Sigmoid colon (tissue), 7 donors: Measurements from ENCODE around the gene ATF7. TPM values are rescaled to one million over a fixed set of nuclear protein-coding genes. Genes with fewer than 3 reads are reported as not detected.

Experiments used
- DNase-seq: peaks from one replicate; pipeline ENCODE4 v3.0.0-alpha.2; 2019
- H3K27ac ChIP-seq, 4 donors: fragments of 200-600 bp; sonication (generic); one replicate each; pipeline ENCODE4 v1.5.1; 2016 to 2019; ENCODE audit warnings: mild to moderate bottlenecking in 1 of 4
- H3K27me3 ChIP-seq, 3 donors: fragments of 200-600 bp; sonication (generic); one replicate each; pipeline ENCODE4 v1.5.1; 2019; ENCODE audit warnings: mild to moderate bottlenecking in 1 of 3
- H3K36me3 ChIP-seq, 4 donors: fragments of 200-600 bp; sonication (generic); one replicate each; pipeline ENCODE4 v1.5.1; 2016 to 2019
- H3K4me1 ChIP-seq, 4 donors: fragments of 200-600 bp; sonication (generic); one replicate each; pipeline ENCODE4 v1.5.1; 2017 to 2019
- H3K4me3 ChIP-seq, 4 donors: fragments of 200-600 bp; sonication (generic); one replicate each; pipeline ENCODE4 v1.5.1; 2017 to 2019; ENCODE audit warnings: mild to moderate bottlenecking in 2 of 4, moderate library complexity in 1 of 4
- H3K9me3 ChIP-seq, 4 donors: fragments of 200-600 bp in 3 of 4; sonication (generic) in 3 of 4; one replicate each; pipeline versions ENCODE4 v1.5.1 to v1.6.1; 2013 to 2019
- CTCF ChIP-seq, 4 experiments: fragments of 450-650 bp in 3 of 4; fragments of 200-600 bp in 1 of 4; IDR thresholded peaks; one replicate each; pipeline ENCODE4 v1.5.1; 2016 to 2019; ENCODE audit warnings: antibody characterized with exemption in 4 of 4, mild to moderate bottlenecking in 3 of 4, moderate library complexity in 2 of 4
- EP300 ChIP-seq, 4 donors: sonication (generic); formaldehyde crosslinking; IDR thresholded peaks; one replicate each; pipeline ENCODE4 v1.6.1; 2017; ENCODE audit warnings: antibody characterized with exemption in 4 of 4
- POLR2A ChIP-seq, 2 donors: fragments of 450-650 bp; IDR thresholded peaks; one replicate each; pipeline ENCODE4 v1.6.1; 2016; ENCODE audit warnings: antibody characterized with exemption in 2 of 2, mild to moderate bottlenecking in 2 of 2, moderate library complexity in 2 of 2
- POLR2AphosphoS5 ChIP-seq, 4 donors: sonication (generic); formaldehyde crosslinking; IDR thresholded peaks; one replicate each; pipeline ENCODE4 v1.6.1; 2017; ENCODE audit warnings: antibody characterized with exemption in 4 of 4
- WGBS, 2 donors: extraction: QIAGEN DNeasy Blood & Tissue Kit; methylation state at CpG; one replicate each; pipeline ENCODE4 v1.1.7; 2013; 5-methylcytosine and 5-hydroxymethylcytosine counted together
- intact Hi-C: fragments of 100-400 bp; cut with DNase I; formaldehyde crosslinking; loops from one replicate; pipeline ENCODE4 v1.15.1; 2023
- polyA plus RNA-seq, 3 donors: library from polyadenylated mRNA; stranded (reverse); fragments of 200-250 nt; gene quantifications; one replicate each; pipeline ENCODE4 v1.2.3, GENCODE V29; 2013
- total RNA-seq, 4 donors: library from RNA; depleted of rRNA; stranded (reverse); fragments of >200 nt; gene quantifications; one replicate each; pipeline ENCODE4 v1.1.0, GENCODE V29; 2016
- donor health status: healthy with polysubstance abuse.
- donor health status: Bipolar disorder and iron deficiency.
- donor health status: healthy.

Gene ATF7
- total and polyA plus RNA-seq, 7 donors: 20.2 to 36.0 (median 22.0) TPM

GRCh38 chr12:53513712-53514410 is 112.3 kb downstream of the ATF7 start:
- intact Hi-C loops: no loop called here
- DNase-seq: peak; percentile 20
- H3K27ac ChIP-seq: no peak overlapping the region
- WGBS, 2 donors: 89% methylated on average over 6 of the region's 6 CpGs
- H3K36me3 ChIP-seq: peaks cover 13 to 93% (median 54%) of the 10 kb centered on the region in 4 donors
- H3K4me1 ChIP-seq: peaks cover 0 to under 1% (median 0%) of the 10 kb centered on the region in 4 donors
- H3K4me3 ChIP-seq: no peak overlapping the region
- H3K27me3 ChIP-seq: no peaks in the 10 kb centered on the region
- no peak for TF ChIP-seq POLR2AphosphoS5 (IDR thresholded peaks at IDR 0.05)
- H3K9me3 ChIP-seq: no peaks in the 10 kb centered on the region

- TF ChIP-seq POLR2A (IDR thresholded peaks at IDR 0.05) (no peak), POLR2AphosphoS5 (IDR thresholded peaks at IDR 0.05) (no peak), EP300 (IDR thresholded peaks at IDR 0.05) (no peak), CTCF (IDR thresholded peaks at IDR 0.05) (no peak)
- no peaks in the 10 kb centered on the region for H3K9me3 ChIP-seq
- no peak overlapping the region for H3K4me3 ChIP-seq
- peak; percentile 61 for DNase-seq
- H3K27me3 ChIP-seq: no peaks in the 10 kb centered on the region
- 71 to 90% methylated on average over 9 of the region's 9 CpGs for WGBS, 2 donors
- intact Hi-C loops: no loop called here
- H3K4me1 ChIP-seq: peaks cover 0 to 7% (median 6%) of the 10 kb centered on the region in 4 donors
- H3K36me3 ChIP-seq: peaks cover 4 to 81% (median 41%) of the 10 kb centered on the region in 4 donors
- no peak overlapping the region for H3K27ac ChIP-seq
These were observed 115.9 kb downstream of the ATF7 start for GRCh38 chr12:53510181-53510812.

GRCh38 chr12:53508534-53509170 is 117.5 kb downstream of the ATF7 start:
- peaks cover 4 to 79% (median 33%) of the 10 kb centered on the region in 4 donors for H3K36me3 ChIP-seq
- H3K4me1 ChIP-seq: peaks cover 0 to 7% (median 6%) of the 10 kb centered on the region in 4 donors
- H3K4me3 ChIP-seq: no peak overlapping the region
- WGBS, 2 donors: 30 to 35% methylated on average over 7 of the region's 7 CpGs
- TF ChIP-seq POLR2AphosphoS5 (IDR thresholded peaks at IDR 0.05) (peak in 2 of 4 donors; percentile 35 to 49), POLR2A (IDR thresholded peaks at IDR 0.05) (no peak), CTCF (IDR thresholded peaks at IDR 0.05) (peak; percentile 81 to 89 (median 87)), EP300 (IDR thresholded peaks at IDR 0.05) (no peak)
- H3K27ac ChIP-seq: peak overlapping the region; percentile 8 to 44 (median 34)
- H3K9me3 ChIP-seq: no peaks in the 10 kb centered on the region
- peak; percentile 88 for DNase-seq
- intact Hi-C loops: loop anchor here (2.0 kb wide), 2 partner anchors 58 to 156 kb away; no protein-coding TSS in a partner anchor
- no peaks in the 10 kb centered on the region for H3K27me3 ChIP-seq

GRCh38 chr12:53507603-53507885 is 118.6 kb downstream of the ATF7 start:
- intact Hi-C loops: no loop called here
- Histone ChIP-seq H3K9me3 (no peaks in the 10 kb centered on the region), H3K27me3 (no peaks in the 10 kb centered on the region), H3K4me1 (peaks cover 0 to 11% (median 7%) of the 10 kb centered on the region in 4 donors), H3K27ac (no peak overlapping the region), H3K4me3 (no peak overlapping the region), H3K36me3 (peaks cover 4 to 70% (median 25%) of the 10 kb centered on the region in 4 donors)
- DNase-seq: no peak
- 89 to 90% methylated on average over 4 of the region's 4 CpGs for WGBS, 2 donors
- TF ChIP-seq POLR2AphosphoS5 (IDR thresholded peaks at IDR 0.05): no peak
- TF ChIP-seq CTCF (IDR thresholded peaks at IDR 0.05): no peak
- TF ChIP-seq EP300 (IDR thresholded peaks at IDR 0.05): no peak
- no peak for TF ChIP-seq POLR2A (IDR thresholded peaks at IDR 0.05)
